Measurements from ENCODE around the gene EIF4E3.

The EIF4E3 gene

GRCh38 chr3:71647751-71648150 is 77.5 kb downstream of the EIF4E3 start:
- no peak for ATAC-seq
- TF ChIP-seq CSDC2 (CRISPR knock-in tag; IDR thresholded peaks at IDR 0.05), result no peak
- TF ChIP-seq PATZ1 (CRISPR knock-in tag; IDR thresholded peaks at IDR 0.05; ENCODE audit: borderline replicate concordance), result no peak
- TF ChIP-seq POU6F1 (CRISPR knock-in tag; IDR thresholded peaks at IDR 0.05; ENCODE audit: borderline replicate concordance, low read depth), result no peak
- TF ChIP-seq BACH2 (CRISPR knock-in tag; IDR thresholded peaks at IDR 0.05; ENCODE audit: borderline replicate concordance), result no peak
- TF ChIP-seq ISL1 (CRISPR knock-in tag; IDR thresholded peaks at IDR 0.05), result no peak
- no peak for TF ChIP-seq CREB5 (CRISPR knock-in tag; IDR thresholded peaks at IDR 0.05; ENCODE audit: low read depth)
- TF ChIP-seq RARB (CRISPR knock-in tag; IDR thresholded peaks at IDR 0.05), result no peak
- TF ChIP-seq OSR1 (CRISPR knock-in tag; IDR thresholded peaks at IDR 0.05), result no peak

GRCh38 chr3:71646971-71647370 is 78.2 kb downstream of the EIF4E3 start:
- TF ChIP-seq ZNF565 (CRISPR knock-in tag; conservative IDR thresholded peaks at IDR 0.05; ENCODE audit: low read depth) (no peak), ZNF8 (CRISPR knock-in tag; IDR thresholded peaks at IDR 0.05) (no peak), GLIS3 (CRISPR knock-in tag; IDR thresholded peaks at IDR 0.05) (no peak), ZNF70 (CRISPR knock-in tag; IDR thresholded peaks at IDR 0.05) (no peak), ARNTL (CRISPR knock-in tag; IDR thresholded peaks at IDR 0.05; ENCODE audit: borderline replicate concordance, low read depth) (no peak), ISL1 (CRISPR knock-in tag; IDR thresholded peaks at IDR 0.05) (no peak), TSHZ2 (CRISPR knock-in tag; IDR thresholded peaks at IDR 0.05) (no peak), PATZ1 (CRISPR knock-in tag; IDR thresholded peaks at IDR 0.05; ENCODE audit: borderline replicate concordance) (no peak)
- ATAC-seq, result no peak

- no peak for ATAC-seq
- TF ChIP-seq ZNF70 (CRISPR knock-in tag; IDR thresholded peaks at IDR 0.05) (no peak), ZC3H10 (CRISPR knock-in tag; IDR thresholded peaks at IDR 0.05) (no peak), RARB (CRISPR knock-in tag; IDR thresholded peaks at IDR 0.05) (no peak), PPARA (CRISPR knock-in tag; IDR thresholded peaks at IDR 0.05; ENCODE audit: borderline replicate concordance) (no peak), CREB5 (CRISPR knock-in tag; IDR thresholded peaks at IDR 0.05; ENCODE audit: low read depth) (no peak), GLIS3 (CRISPR knock-in tag; IDR thresholded peaks at IDR 0.05) (no peak), TSHZ2 (CRISPR knock-in tag; IDR thresholded peaks at IDR 0.05) (no peak), SNAI2 (CRISPR knock-in tag; IDR thresholded peaks at IDR 0.05) (no peak), CSDC2 (CRISPR knock-in tag; IDR thresholded peaks at IDR 0.05) (no peak), OSR1 (CRISPR knock-in tag; IDR thresholded peaks at IDR 0.05) (no peak), ESRRG (CRISPR knock-in tag; IDR thresholded peaks at IDR 0.05) (no peak), ZNF565 (CRISPR knock-in tag; conservative IDR thresholded peaks at IDR 0.05; ENCODE audit: low read depth) (no peak), CSRNP3 (CRISPR knock-in tag; IDR thresholded peaks at IDR 0.05) (no peak), ZFP3 (CRISPR knock-in tag; IDR thresholded peaks at IDR 0.05) (no peak)
Measured at GRCh38 chr3:71645140-71645539, 80.1 kb downstream of the EIF4E3 start.
